SHP77 treated with DMSO at 0.1 percent for 48 hours (cell line): Measurements from ENCODE around the gene RNF8.

ENCODE experiments used
- DNase-seq: peaks from one replicate; lab custom pipeline; 2025; lab: John Stamatoyannopoulos, UW

The RNF8 gene

GRCh38 chr6:37359039-37359438 lies 5.3 kb downstream of the RNF8 start:
- DNase-seq, result no peak

- no peak for DNase-seq
Measured at GRCh38 chr6:37362101-37362828, 8.5 kb downstream of the RNF8 start.

DNA sequence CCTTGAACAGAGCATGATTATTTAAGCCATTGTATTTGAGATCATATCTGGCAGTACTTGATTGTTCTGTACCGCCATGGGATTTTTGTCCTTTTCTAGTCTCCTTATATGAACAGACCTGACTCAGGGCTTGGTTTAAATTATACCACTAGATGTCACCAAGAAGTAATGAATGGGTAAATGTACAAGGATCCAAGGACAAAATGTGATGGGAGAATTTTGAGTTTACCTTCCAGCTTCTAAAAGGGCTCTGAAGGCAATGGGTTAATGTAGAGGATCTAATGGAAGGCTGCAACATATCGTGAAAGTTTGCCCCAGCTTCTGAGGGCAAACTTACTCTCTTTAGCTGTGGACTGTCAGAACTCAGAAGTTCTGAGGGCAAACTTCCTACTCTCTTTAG lies 12.0 kb downstream of the RNF8 start:
- no peak for DNase-seq

DNA sequence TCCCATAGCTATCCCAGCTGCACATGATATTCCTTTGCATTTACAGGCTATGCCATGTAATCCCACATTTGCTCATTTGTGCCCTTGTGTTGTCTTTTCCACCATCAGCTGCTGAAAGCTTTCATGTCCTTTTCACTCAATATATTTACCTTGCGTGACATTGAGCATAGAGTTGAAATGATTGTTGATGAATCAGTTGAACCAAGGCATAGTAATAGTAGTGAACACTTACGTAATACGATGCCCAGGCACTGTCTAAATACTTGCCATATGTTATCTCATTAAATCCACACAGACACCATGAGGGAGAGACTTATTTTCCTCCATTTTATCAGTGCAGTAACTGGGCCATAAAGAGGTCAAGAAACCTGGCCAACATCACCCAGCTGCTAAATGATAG lies 13.1 kb downstream of the RNF8 start:
- DNase-seq, result no peak

DNA sequence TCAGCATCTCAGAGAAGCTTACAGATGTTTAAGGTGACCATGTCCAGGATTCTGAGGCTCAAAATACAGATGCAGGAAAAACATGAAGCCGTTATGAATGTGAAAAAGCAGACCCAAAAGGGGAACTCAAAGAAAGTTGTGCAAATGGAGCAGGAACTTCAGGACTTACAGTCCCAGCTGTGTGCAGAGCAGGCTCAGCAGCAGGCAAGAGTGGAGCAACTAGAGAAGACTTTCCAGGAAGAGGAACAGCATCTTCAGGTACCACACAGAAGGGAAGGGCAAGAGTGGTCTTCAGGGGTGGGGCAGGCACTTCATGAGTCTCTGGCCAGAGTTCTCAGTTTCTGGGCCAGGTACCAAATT lies 15.2 kb downstream of the RNF8 start:
- no peak for DNase-seq

GRCh38 chr6:37369321-37370201 lies 15.8 kb downstream of the RNF8 start:
- no peak for DNase-seq

GRCh38 chr6:37371154-37372083 lies 17.6 kb downstream of the RNF8 start:
- DNase-seq, result no peak

DNA sequence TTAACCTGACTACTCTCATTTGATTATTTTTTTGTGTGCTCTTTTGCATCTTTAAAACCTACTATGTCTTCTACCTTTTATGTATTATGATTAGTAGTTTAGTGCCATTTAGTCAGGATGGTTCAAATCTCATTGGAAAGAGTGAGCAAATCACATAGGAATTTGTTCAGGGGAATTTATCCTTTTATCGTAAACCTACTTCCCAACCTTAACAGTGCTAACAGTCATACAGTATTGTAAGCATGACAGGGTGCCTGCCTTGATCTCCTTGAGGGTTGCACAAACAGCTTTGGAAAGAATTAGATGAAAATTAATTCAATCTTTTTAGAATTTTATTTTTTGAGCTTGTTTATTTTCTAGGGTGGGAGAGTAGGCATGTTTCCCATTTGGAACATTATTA lies 18.3 kb downstream of the RNF8 start:
- no peak for DNase-seq

DNA sequence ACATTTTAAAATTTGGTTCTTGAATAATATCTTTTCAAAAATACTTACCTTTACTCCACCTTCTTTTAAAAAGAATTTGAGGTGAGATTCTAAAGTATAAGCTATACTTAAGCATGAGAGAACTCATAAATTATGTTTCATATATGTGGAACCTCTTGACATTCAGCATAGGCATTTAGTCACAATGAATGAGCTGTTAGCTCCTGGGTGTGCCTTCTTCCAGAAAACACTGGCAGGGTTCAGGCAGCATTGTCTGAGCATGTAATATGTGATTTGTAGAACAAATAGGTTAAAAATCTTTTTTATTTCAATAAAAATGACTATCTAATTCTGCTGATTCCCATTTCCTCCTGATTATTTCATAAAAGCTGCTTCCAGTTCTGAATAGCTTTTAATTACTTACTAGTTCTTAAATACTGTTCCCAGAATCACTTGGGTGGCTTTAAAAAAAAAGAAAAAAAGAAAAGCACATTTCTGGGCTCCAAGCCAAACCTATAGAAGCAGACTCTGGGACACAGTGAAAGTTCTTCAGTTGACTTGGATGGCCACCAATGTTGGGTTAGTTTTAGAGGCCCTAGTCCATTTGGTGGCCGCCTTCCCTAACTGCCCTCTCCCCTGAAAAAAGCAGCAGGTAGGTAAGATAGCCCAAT lies 20.2 kb downstream of the RNF8 start:
- DNase-seq, result no peak

GRCh38 chr6:37375376-37375775 lies 21.6 kb downstream of the RNF8 start:
- no peak for DNase-seq

DNA sequence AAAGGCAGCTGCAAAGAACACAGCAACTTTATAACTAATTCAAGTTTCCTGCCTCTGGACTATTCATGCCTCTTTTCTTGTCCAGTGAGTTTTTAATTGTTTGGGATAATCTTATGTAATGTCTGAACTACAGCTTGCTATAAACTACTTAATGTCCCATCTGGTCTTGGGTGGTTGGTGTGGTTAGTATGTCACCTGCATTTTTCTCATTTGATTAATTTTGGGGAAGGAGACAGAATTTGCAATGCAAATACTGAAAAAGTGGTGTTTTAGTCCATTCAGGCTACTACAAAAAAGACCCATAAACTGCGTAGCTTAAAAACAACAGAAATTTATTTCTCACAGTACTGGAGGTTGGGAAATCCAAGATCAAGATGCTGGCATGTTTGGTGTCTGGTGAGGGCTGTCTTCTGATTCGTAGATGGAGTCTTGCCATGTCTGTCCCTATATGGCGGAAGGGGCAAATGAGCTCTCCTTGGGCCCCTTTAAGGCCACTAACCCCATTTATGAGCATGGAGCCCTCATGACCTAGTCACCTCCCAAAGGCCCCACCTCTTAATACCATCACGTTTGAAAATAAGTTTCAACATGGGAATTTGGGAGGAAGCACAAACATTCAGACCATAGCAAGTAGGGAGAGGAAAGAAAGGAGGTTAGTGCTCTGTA lies 22.4 kb downstream of the RNF8 start:
- no peak for DNase-seq

DNA sequence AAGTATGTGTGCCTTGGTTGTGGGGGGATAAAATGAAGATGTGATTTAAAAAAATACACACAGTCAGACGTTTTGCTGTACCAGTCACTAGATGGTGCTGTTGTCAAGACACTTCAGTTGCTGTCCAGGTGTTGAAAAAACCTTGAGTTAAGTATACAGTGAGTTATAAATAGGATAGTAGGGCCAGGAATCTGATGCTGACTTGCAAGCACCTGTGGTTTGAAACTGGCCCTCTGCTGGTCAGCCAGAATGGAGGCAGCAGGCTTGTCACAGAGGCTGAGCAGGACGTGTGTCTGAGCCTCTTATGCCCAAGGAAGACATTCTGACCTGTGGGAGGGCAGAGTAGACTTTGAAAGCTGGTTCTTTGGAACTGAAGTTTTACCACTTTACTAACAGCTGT lies 27.8 kb downstream of the RNF8 start:
- DNase-seq, result peak; percentile 88

DNA sequence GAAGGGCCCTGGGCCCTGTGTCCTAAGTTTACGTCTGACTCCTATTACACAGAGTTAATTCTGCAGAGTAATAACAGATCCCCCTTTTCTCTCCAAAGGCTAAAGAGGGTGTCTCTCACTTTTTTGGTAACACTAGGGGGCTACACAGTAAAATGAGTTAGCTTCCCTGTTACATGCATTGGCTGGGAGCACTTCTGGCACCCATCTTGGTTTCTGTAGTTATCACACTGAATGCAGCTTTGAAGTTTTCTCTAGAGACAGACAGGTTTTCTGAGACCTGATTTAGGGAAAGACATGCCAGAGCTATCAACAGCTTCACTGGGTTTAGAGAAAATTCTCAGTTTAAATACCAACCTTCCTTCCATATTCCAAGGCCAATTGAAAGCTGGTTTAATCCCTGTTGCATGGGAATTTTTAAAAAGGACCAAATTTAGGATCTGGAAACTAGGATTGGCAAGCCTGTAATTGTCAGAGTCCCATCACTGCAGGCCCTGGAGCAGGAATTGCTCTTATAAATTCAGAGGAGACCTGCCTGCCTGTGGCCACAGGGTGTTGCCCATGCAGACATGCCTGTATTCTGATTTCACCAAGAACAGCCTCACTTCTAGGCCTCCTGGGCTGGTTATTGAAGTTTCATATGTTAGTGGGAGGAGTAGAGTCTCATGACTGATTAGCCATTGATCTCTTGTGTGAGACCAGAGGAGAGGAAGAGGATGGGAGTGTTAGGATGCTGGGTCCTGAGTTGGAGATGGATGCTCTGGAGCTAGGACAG lies 29.4 kb downstream of the RNF8 start:
- DNase-seq, result no peak

- DNase-seq, result no peak
Measured at GRCh38 chr6:37388578-37388977, 34.8 kb downstream of the RNF8 start.

DNA sequence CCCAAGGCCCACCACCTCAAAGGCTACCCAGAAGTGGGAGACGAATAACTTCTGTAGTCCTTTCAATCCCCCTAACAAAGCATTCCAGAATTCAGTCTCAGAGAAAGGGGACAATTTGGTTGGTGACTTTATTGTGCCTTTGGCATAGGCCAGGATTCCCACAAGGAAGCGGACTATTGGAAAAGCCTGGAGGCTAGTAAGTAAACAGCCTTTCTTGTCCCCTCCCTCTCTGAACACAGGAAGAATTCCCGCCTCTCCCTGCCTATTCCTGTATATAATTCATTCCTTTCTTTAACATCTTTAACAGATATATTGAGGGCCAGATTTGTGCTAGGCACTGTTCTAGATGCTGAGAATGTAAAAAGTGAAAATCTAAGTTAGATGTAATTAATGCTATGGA lies 36.1 kb downstream of the RNF8 start:
- DNase-seq, result no peak

DNA sequence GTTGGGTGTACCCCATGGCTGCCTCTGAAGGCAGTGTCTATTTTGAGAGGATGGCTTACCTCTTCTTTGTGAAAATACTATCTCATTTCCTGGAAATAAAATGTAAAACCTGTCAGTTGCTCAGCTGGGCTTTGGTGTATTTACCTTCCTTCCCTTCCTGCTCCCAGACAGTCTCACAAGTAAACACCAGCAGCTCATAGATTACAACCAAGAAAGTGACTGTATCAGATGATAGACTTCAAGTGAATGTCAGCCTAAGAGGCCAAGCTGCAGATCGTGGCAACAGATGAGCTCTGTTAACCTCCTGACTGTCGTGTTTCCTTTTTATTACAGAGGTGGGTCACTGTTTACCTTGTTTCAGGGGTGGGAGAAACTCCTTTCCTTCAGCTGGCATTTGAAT lies 37.3 kb downstream of the RNF8 start:
- no peak for DNase-seq

DNA sequence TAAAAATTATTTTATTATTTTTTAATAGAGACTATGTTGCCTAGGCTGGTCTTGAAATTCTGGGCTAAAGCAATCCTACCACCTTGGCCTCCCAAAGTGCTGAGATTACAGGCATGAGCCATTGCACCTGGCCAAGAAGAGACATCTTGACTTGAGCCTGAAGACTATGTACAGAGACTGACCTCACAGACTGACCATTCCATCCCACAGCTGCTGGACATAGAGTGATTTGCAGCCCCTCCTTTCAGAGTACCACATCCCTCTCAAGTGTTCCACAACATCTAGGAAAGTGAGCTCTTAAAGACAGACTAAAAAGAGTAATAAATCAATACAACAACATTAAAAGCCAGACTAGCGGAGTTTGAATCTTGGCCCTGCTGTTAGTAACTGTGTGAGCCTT lies 39.0 kb downstream of the RNF8 start:
- DNase-seq, result no peak

DNA sequence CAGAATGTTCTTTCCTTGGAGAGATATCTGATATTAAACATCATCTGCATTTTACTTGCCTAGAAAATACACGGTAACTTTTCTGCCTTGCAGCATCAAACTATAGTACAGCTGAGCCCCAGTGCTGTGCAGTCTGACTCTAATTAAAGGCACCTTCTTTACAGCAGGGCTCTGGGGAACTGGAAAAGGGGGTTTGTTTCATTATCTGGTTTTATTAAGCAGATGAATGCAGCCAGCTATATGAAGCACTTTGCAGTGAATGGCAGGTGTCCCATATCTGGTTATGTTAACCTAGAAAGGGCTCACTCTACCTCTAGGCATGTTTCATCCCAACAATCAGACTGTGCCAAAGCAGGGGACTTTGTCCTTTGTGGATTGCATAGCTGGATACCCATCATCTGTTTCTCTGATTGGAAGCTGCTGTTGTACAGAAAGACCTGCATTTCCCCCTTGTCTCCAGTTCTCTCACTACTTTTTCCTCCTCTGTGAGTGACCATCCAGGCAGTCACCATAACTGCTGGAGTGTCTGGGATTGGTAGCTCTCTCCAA lies 39.7 kb downstream of the RNF8 start:
- no peak for DNase-seq

- DNase-seq, result no peak
Measured at GRCh38 chr6:37396571-37397180, 42.9 kb downstream of the RNF8 start.

GRCh38 chr6:37399131-37399530 lies 45.3 kb downstream of the RNF8 start:
- no peak for DNase-seq
